H9 (cell line): ENCODE measurements around the gene INTS7. TPM values are rescaled to one million over a fixed set of nuclear protein-coding genes. Genes with fewer than 3 reads are reported as not detected.

Experiments used
- DNase-seq: peaks from one replicate; pipeline ENCODE4 v3.0.0-alpha.2; 2017
- H2AFZ ChIP-seq: one replicate; pipeline ENCODE4 v1.6.1; 2013; ENCODE audit warnings: mild to moderate bottlenecking, low read length, control low read depth, moderate library complexity
- H2AK5ac ChIP-seq: 2 replicates; pipeline ENCODE4 v1.6.1; 2013; ENCODE audit warnings: low read length, control low read depth, mixed read lengths; ENCODE audit not compliant: insufficient read length
- H2BK120ac ChIP-seq: one replicate; pipeline ENCODE4 v1.6.1; 2013; ENCODE audit warnings: low read depth, mild to moderate bottlenecking, low read length, control low read depth, inconsistent platforms; ENCODE audit not compliant: poor library complexity, severe bottlenecking
- H2BK12ac ChIP-seq: 2 replicates; pipeline ENCODE4 v1.6.1; 2013; ENCODE audit warnings: low read length, control low read depth, mixed read lengths, low read depth; ENCODE audit not compliant: insufficient read length
- H2BK15ac ChIP-seq: 2 replicates; pipeline ENCODE4 v1.6.1; 2013; ENCODE audit warnings: low read depth, low read length, control low read depth
- H2BK20ac ChIP-seq: one replicate; pipeline ENCODE4 v1.6.1; 2013; ENCODE audit warnings: low read depth, mild to moderate bottlenecking, low read length, control low read depth, inconsistent platforms; ENCODE audit not compliant: poor library complexity, severe bottlenecking
- H2BK5ac ChIP-seq: 2 replicates; pipeline ENCODE4 v1.6.1; 2013; ENCODE audit warnings: low read length, control low read depth, mixed read lengths; ENCODE audit not compliant: insufficient read length
- H3K14ac ChIP-seq: 2 replicates; pipeline ENCODE4 v1.6.1; 2013; ENCODE audit warnings: low read length, control low read depth; ENCODE audit not compliant: insufficient read depth
- H3K18ac ChIP-seq: 2 replicates; pipeline ENCODE4 v1.6.1; 2013; ENCODE audit warnings: low read depth, mild to moderate bottlenecking, mixed read lengths, low read length, control low read depth; ENCODE audit not compliant: insufficient read length
- H3K23ac ChIP-seq: 2 replicates; pipeline ENCODE4 v1.6.1; 2013; ENCODE audit warnings: low read length, control low read depth, mixed read lengths, low read depth; ENCODE audit not compliant: insufficient read length
- H3K23me2 ChIP-seq: 2 replicates; pipeline ENCODE4 v1.6.1; 2013; ENCODE audit warnings: low read depth, mild to moderate bottlenecking, mixed read lengths, low read length, control low read depth; ENCODE audit not compliant: insufficient read length, poor library complexity, severe bottlenecking
- H3K27ac ChIP-seq: 2 replicates; pipeline ENCODE4 v1.5.1; 2013; ENCODE audit warnings: low read length, control low read depth, mixed read lengths, low read depth; ENCODE audit not compliant: insufficient read length
- H3K27me3 ChIP-seq: 2 replicates; pipeline ENCODE4 v1.6.1; 2013; ENCODE audit warnings: low read length, control low read depth, inconsistent platforms; ENCODE audit not compliant: insufficient read depth
- H3K4ac ChIP-seq: 2 replicates; pipeline ENCODE4 v1.6.1; 2013; ENCODE audit warnings: low read depth, mild to moderate bottlenecking, control low read depth, inconsistent platforms, low read length, moderate library complexity
- H3K4me1 ChIP-seq: 2 replicates; pipeline ENCODE4 v1.6.1; 2013; ENCODE audit warnings: low read length, control low read depth, inconsistent platforms; ENCODE audit not compliant: insufficient read depth
- H3K4me2 ChIP-seq: 2 replicates; pipeline ENCODE4 v1.6.1; 2013; ENCODE audit warnings: low read length, control low read depth, mixed read lengths; ENCODE audit not compliant: insufficient read length, insufficient read depth
- H3K56ac ChIP-seq: 2 replicates; pipeline ENCODE4 v1.6.1; 2013; ENCODE audit warnings: low read depth, mild to moderate bottlenecking, mixed read lengths, low read length, control low read depth; ENCODE audit not compliant: insufficient read length
- H3K79me1 ChIP-seq: 2 replicates; pipeline ENCODE4 v1.6.1; 2013; ENCODE audit warnings: low read depth, mild to moderate bottlenecking, moderate library complexity, low read length, control low read depth, inconsistent platforms; ENCODE audit not compliant: insufficient read depth, poor library complexity, severe bottlenecking
- H3K79me2 ChIP-seq: 2 replicates; pipeline ENCODE4 v1.6.1; 2013; ENCODE audit warnings: low read length, control low read depth, inconsistent platforms; ENCODE audit not compliant: insufficient read depth
- H3K9ac ChIP-seq: 2 replicates; pipeline ENCODE4 v1.6.1; 2013; ENCODE audit warnings: low read length, control low read depth, mixed read lengths; ENCODE audit not compliant: insufficient read length; ENCODE audit errors: extremely low read depth
- H3K9me3 ChIP-seq: one replicate; pipeline ENCODE4 v1.6.1; 2013; ENCODE audit warnings: low read depth, low read length, inconsistent platforms; ENCODE audit not compliant: control insufficient read depth
- H3T11ph ChIP-seq: one replicate; pipeline ENCODE4 v1.6.1; 2013; ENCODE audit warnings: mild to moderate bottlenecking, low read length, control low read depth, inconsistent platforms
- H4K20me1 ChIP-seq: one replicate; pipeline ENCODE4 v1.6.1; 2013; ENCODE audit not compliant: control insufficient read depth, insufficient read length, insufficient read depth
- H4K5ac ChIP-seq: 2 replicates; pipeline ENCODE4 v1.6.1; 2013; ENCODE audit warnings: low read depth, mild to moderate bottlenecking, mixed read lengths, low read length, control low read depth; ENCODE audit not compliant: insufficient read length
- H4K8ac ChIP-seq: replicated peaks from 2 replicates; pipeline ENCODE4 v1.6.1; 2013; ENCODE audit warnings: low read length, control low read depth, mixed read lengths, low read depth; ENCODE audit not compliant: insufficient read length
- H4K91ac ChIP-seq: 2 replicates; pipeline ENCODE4 v1.6.1; 2013; ENCODE audit warnings: low read depth, mild to moderate bottlenecking, moderate library complexity, mixed read lengths, low read length, control low read depth; ENCODE audit not compliant: insufficient read length
- H3K27ac Mint-ChIP-seq, 3 experiments: 2 replicates in 2 of 3; 3 replicates in 1 of 3; pipeline ENCODE4 v1.8.0; 2020 to 2021; ENCODE audit warnings: mixed read lengths in 3 of 3, mild to moderate bottlenecking in 1 of 3, moderate library complexity in 1 of 3
- H3K27me3 Mint-ChIP-seq: 2 replicates; pipeline ENCODE4 v1.8.0; 2021; ENCODE audit warnings: low read depth, mild to moderate bottlenecking, moderate library complexity, mixed read lengths
- H3K36me3 Mint-ChIP-seq, 3 experiments: 2 replicates in 2 of 3; 3 replicates in 1 of 3; pipeline ENCODE4 v1.8.0; 2020 to 2021; ENCODE audit warnings: low read depth in 3 of 3, mixed read lengths in 3 of 3; ENCODE audit not compliant: insufficient read depth in 1 of 3
- H3K4me1 Mint-ChIP-seq, 2 experiments: 2 replicates each; pipeline ENCODE4 v1.8.0; 2020; ENCODE audit warnings: mixed read lengths in 2 of 2
- H3K4me3 Mint-ChIP-seq, 2 experiments: 2 replicates in 1 of 2; 3 replicates in 1 of 2; pipeline ENCODE4 v1.8.0; 2020 to 2021; ENCODE audit warnings: mild to moderate bottlenecking in 2 of 2, mixed read lengths in 2 of 2, moderate library complexity in 1 of 2
- H3K9me3 Mint-ChIP-seq, 2 experiments: 2 replicates in 1 of 2; 3 replicates in 1 of 2; pipeline ENCODE4 v1.8.0; 2020; ENCODE audit warnings: mild to moderate bottlenecking in 2 of 2, mixed read lengths in 2 of 2, moderate library complexity in 1 of 2
- CTCF ChIP-seq: fragments of 200-600 bp; sonication (generic); conservative IDR thresholded peaks from 3 replicates; pipeline ENCODE4 v1.8.0; 2021; ENCODE audit warnings: antibody characterized with exemption, mild to moderate bottlenecking
- WGBS: extraction: QIAGEN DNeasy Blood & Tissue Kit; methylation state at CpG from one replicate; pipeline ENCODE4 v1.1.7; 2013; ENCODE audit warnings: missing lambda C conversion rate, low lambda C conversion rate, mixed read lengths; ENCODE audit not compliant: insufficient read length; ENCODE audit errors: extremely low coverage; 5-methylcytosine and 5-hydroxymethylcytosine counted together
- total RNA-seq: library from RNA; stranded (reverse); gene quantifications from 2 replicates; pipeline ENCODE4 v1.2.1, GENCODE V29; 2021

INTS7 gene
- total RNA-seq, 1 experiment from 2014 or later = 32.3 TPM

DNA sequence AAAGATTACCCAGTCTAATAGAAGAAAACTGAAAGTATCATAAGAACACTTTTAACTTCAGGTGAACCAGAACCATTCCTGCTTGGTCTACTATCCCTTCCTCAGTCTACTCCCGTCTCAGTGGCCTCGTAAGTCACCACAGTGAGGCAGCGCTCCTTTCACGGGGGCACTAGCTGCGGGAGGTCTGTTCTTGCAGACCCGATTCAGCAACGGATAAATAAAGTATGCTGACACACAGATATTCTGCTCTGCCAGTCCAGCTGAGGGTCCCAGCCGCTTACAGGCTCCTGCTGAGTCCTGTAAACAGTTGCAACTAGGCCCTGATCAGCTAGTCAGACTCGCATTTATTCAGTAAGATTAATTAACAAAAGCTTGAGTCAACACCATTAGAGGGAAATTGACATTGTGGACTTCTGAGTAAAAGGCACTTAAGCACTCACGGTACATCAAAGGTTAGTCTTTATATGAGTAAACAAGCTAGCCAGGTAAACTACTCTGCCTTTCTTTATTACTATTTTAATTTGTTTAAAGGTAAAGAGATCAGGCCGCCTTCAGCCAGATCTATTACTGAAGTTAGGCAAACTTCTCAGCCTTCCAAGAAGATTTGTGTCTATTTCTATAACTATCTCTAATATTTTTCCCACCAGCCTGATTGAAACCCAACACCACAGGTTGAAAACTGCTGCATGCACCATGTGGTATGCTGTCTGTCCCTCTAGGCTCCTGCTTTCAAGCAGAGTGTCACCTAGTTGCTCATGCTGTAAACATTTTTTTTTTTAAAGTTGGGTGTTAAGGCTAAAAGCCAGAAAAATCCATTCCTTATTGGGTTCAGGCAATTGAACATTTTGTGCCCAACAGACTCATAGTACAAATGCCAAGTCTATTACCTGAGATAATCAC lies 87.7 kb downstream of the INTS7 start:
- H3K79me1 ChIP-seq = no peaks in the 10 kb centered on the region
- no peak overlapping the region for H3K27ac ChIP-seq
- no peaks in the 10 kb centered on the region for H3K9me3 Mint-ChIP-seq
- peaks cover 7% of the 10 kb centered on the region for H3K27me3 Mint-ChIP-seq
- no peak overlapping the region for H2AFZ ChIP-seq
- peaks cover 18 to 26% of the 10 kb centered on the region in 2 experiments for H3K4me1 Mint-ChIP-seq
- H2BK5ac ChIP-seq = no peak overlapping the region
- H4K91ac ChIP-seq = no peak overlapping the region
- no peaks in the 10 kb centered on the region; the same call in 1 of the 2 replicates for H3K27me3 ChIP-seq
- no peak overlapping the region for H3K27ac Mint-ChIP-seq
- no peak overlapping the region for H4K8ac ChIP-seq
- no peak for TF ChIP-seq CTCF
- H3K4ac ChIP-seq = no peak overlapping the region
- no peak overlapping the region for H3K9ac ChIP-seq
- no peaks in the 10 kb centered on the region for H3K79me2 ChIP-seq
- H3K56ac ChIP-seq = no peak overlapping the region
- peaks cover 2% of the 10 kb centered on the region for H3K4me1 ChIP-seq
- H3K14ac ChIP-seq = no peak overlapping the region
- H3K4me3 Mint-ChIP-seq = no peak overlapping the region
- no peak overlapping the region for H3K18ac ChIP-seq
- no peak overlapping the region for H3K4me2 ChIP-seq
- no peak overlapping the region for H3K23ac ChIP-seq
- peaks cover 0 to 13% (median 2%) of the 10 kb centered on the region in 3 experiments; a peak in 5 of 7 replicates for H3K36me3 Mint-ChIP-seq
- no peak overlapping the region for H2AK5ac ChIP-seq
- H2BK120ac ChIP-seq = no peak overlapping the region
- H2BK12ac ChIP-seq = no peak overlapping the region
- peak; percentile 46 for DNase-seq
- no peak overlapping the region for H2BK20ac ChIP-seq
- WGBS = no CpG with 5 or more reads among the region's 11 CpGs
- no peaks in the 10 kb centered on the region for H4K20me1 ChIP-seq
- H3T11ph ChIP-seq = no peak overlapping the region
- no peaks in the 10 kb centered on the region for H3K9me3 ChIP-seq
- no peak overlapping the region for H2BK15ac ChIP-seq
- no peaks in the 10 kb centered on the region for H3K23me2 ChIP-seq
- no peak overlapping the region for H4K5ac ChIP-seq
